GM21526 (cell line): ENCODE data around the gene LAMC2.

Source experiments
- ATAC-seq: cut with Tn5 transposase; IDR thresholded peaks from one replicate; pipeline ENCODE4 v1.9.1; 2021; ENCODE audit warnings: moderate library complexity; ENCODE audit not compliant: unreplicated experiment, low FRiP score

LAMC2 gene

DNA sequence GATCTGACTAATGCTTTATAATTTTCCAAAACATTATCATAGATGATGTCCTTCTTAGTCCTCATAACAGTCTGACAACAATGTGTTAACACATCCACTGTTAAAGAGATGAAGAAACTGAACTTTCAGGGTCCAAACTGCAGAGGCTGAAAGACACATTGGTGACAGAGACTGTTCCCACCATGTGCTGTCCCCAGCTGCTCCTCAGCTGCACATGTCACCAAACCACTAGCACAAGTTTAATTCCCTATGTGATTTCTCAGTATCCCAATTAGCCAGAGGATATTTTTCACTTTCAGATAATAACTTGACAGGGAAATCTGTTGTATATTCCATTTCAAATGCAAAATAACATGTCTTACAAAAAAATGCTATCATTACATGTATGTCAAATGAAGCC lies 24.6 kb downstream of the LAMC2 start:
- no peak for ATAC-seq

- no peak for ATAC-seq
Measured at GRCh38 chr1:183212870-183213269, 26.8 kb downstream of the LAMC2 start.

GRCh38 chr1:183214021-183214970 lies 28.2 kb downstream of the LAMC2 start:
- no peak for ATAC-seq

DNA sequence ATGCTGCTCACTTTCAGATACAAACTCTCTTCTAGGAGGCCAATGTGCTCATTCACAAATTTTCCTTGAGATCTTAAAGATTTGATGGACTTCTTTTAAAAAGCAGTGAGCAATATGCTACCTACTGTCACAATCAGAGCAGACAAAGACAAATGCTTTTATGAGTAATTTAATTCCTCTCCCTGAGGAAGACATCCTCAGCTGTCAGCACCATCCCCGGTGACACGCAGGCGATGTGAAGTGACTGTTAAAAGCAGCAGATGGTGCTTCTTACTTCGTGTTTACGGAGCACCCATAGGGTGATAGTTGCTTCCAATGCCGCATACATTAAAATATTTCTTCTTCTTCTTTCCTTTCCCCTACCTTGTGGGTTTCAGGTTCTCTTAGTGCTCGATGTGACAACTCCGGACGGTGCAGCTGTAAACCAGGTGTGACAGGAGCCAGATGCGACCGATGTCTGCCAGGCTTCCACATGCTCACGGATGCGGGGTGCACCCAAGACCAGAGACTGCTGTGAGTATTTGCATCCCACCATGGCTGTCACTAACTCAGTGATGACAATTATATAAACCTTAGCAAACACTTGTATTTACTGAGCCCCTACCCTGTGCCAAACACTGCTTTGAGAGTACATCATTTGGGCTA lies 29.1 kb downstream of the LAMC2 start:
- no peak for ATAC-seq

GRCh38 chr1:183215936-183216335 lies 29.9 kb downstream of the LAMC2 start:
- ATAC-seq, result no peak

GRCh38 chr1:183218027-183218618 lies 32.1 kb downstream of the LAMC2 start:
- ATAC-seq, result no peak

GRCh38 chr1:183218971-183219615 lies 33.0 kb downstream of the LAMC2 start:
- no peak for ATAC-seq

- ATAC-seq, result no peak
Measured at GRCh38 chr1:183219616-183220009, 33.5 kb downstream of the LAMC2 start.

- no peak for ATAC-seq
Measured at GRCh38 chr1:183222909-183223308, 36.8 kb downstream of the LAMC2 start.

- ATAC-seq, result no peak
Measured at GRCh38 chr1:183223467-183223866, 37.4 kb downstream of the LAMC2 start.

- no peak for ATAC-seq
Measured at GRCh38 chr1:183226361-183226760, 40.3 kb downstream of the LAMC2 start.

GRCh38 chr1:183226963-183227362 lies 40.9 kb downstream of the LAMC2 start:
- no peak for ATAC-seq

GRCh38 chr1:183227422-183228346 lies 41.6 kb downstream of the LAMC2 start:
- ATAC-seq, result no peak

- no peak for ATAC-seq
Measured at GRCh38 chr1:183228347-183229220, 42.5 kb downstream of the LAMC2 start.

- no peak for ATAC-seq
Measured at GRCh38 chr1:183230413-183230812, 44.3 kb downstream of the LAMC2 start.

DNA sequence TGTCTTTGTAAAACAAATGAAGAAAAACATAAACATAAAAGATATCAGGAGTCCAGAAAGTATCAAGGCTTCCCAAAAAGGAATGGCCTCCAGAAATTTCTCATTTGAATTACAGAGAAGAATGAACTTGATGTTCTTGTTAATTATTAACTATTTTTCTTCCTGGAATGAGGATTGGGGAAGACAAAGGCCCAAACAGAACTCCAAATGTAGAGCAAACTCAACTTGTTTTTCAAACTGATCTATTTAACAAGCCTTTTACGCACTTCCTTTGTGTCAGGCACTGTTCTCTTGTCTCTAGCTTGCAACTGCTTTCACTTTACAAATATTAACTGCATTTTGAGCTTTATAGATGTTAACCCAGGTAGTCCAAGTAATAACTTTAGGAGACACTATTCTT lies 45.5 kb downstream of the LAMC2 start:
- ATAC-seq, result no peak

- no peak for ATAC-seq
Measured at GRCh38 chr1:183233113-183233512, 47.0 kb downstream of the LAMC2 start.

DNA sequence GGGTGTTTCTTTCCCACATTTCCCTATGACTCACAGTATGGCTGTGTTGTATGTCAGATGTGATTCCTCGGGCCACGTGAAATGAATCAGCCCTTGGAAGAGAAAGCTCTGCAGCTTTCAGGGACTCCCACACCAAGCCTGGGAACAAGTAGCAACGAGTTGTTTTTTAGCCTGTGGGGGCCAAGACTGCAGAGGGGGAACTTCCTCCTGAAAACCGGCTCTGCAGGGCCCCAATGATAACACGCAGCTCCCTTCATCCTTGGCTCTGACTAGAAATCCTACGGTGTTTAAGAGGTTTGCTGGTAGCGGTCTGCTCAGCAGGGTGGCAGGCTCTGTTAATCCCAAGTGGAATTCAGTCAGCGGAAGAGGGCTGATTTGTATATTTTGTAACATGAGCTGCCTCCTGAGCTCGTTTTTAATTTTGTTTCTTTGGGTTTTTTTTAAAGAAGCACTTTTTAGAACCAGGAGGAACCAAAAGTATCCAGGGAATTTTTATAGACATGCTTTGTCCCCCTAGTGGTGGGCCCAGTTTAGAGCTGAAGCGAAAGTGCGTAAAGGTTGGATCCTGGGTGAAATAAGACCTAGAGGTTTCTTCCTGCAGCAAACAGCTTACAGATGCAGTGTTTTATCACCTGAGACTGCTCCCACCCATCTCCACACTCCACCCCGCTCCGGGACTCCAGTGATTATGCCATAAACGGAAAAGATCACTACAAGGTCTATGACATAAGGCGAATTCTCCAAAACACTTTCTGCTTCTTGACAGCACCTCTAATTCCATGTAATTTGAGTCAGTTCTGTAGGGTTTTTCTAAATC lies 48.8 kb downstream of the LAMC2 start:
- ATAC-seq, result no peak
